Hepatocyte (in vitro differentiated cells): ENCODE measurements around the gene MKRN2OS. TPM values are rescaled to one million over a fixed set of nuclear protein-coding genes. Genes with fewer than 3 reads are reported as not detected.

ENCODE experiments used
- DNase-seq: peaks from one replicate; pipeline ENCODE4 v3.0.0-alpha.2; 2016; ENCODE audit warnings: low spot score
- H2AFZ ChIP-seq: fragments of 200-600 bp; sonication (generic); 2 replicates; pipeline ENCODE4 v1.6.0; 2016; ENCODE audit warnings: antibody characterized with exemption, mild to moderate bottlenecking
- H3K27ac ChIP-seq: fragments of 200-600 bp; sonication (generic); 2 replicates; pipeline ENCODE4 v1.5.1; 2016; ENCODE audit warnings: mild to moderate bottlenecking
- H3K27me3 ChIP-seq: fragments of 200-600 bp; sonication (generic); 2 replicates; pipeline ENCODE4 v1.6.1; 2016
- H3K36me3 ChIP-seq: fragments of 200-600 bp; sonication (generic); replicated peaks from 2 replicates; pipeline ENCODE4 v1.5.1; 2016; ENCODE audit warnings: low read depth; ENCODE audit not compliant: insufficient read depth
- H3K4me1 ChIP-seq: fragments of 200-600 bp; sonication (generic); 2 replicates; pipeline ENCODE4 v1.5.1; 2016; ENCODE audit warnings: mild to moderate bottlenecking, moderate library complexity; ENCODE audit not compliant: insufficient read depth
- H3K4me2 ChIP-seq: fragments of 200-600 bp; sonication (generic); 2 replicates; pipeline ENCODE4 v1.6.0; 2016
- H3K4me3 ChIP-seq: fragments of 200-600 bp; sonication (generic); 2 replicates; pipeline ENCODE4 v1.5.1; 2016; ENCODE audit warnings: mild to moderate bottlenecking
- H3K79me2 ChIP-seq: fragments of 200-600 bp; sonication (generic); 2 replicates; pipeline ENCODE4 v1.6.0; 2017; ENCODE audit warnings: mild to moderate bottlenecking
- H3K9me2 ChIP-seq: fragments of 200-600 bp; sonication (generic); replicated peaks from 2 replicates; pipeline ENCODE4 v1.6.0; 2017; ENCODE audit warnings: mild to moderate bottlenecking; ENCODE audit not compliant: insufficient read depth
- H3K9me3 ChIP-seq: fragments of 200-600 bp; sonication (generic); 2 replicates; pipeline ENCODE4 v1.5.1; 2016; ENCODE audit warnings: low read depth, mild to moderate bottlenecking
- H4K20me1 ChIP-seq: fragments of 200-600 bp; sonication (generic); 2 replicates; pipeline ENCODE4 v1.6.0; 2016; ENCODE audit warnings: mild to moderate bottlenecking; ENCODE audit not compliant: insufficient read depth, poor library complexity, severe bottlenecking
- EZH2 ChIP-seq: fragments of 200-600 bp; sonication (generic); IDR thresholded peaks from 2 replicates; pipeline ENCODE4 v1.6.1; 2016; ENCODE audit warnings: antibody characterized with exemption, mild to moderate bottlenecking, borderline replicate concordance
- EZH2phosphoT487 ChIP-seq: fragments of 200-600 bp; sonication (generic); IDR thresholded peaks from one replicate; pipeline ENCODE4 v1.6.1; 2018; ENCODE audit warnings: antibody characterized with exemption, mild to moderate bottlenecking, low read depth, moderate library complexity; ENCODE audit not compliant: unreplicated experiment, severe bottlenecking
- WGBS: methylation state at CpG from one replicate; pipeline ENCODE4 v1.1.6; 2016; ENCODE audit warnings: low lambda C conversion rate; ENCODE audit errors: missing lambda C conversion rate; 5-methylcytosine and 5-hydroxymethylcytosine counted together
- polyA plus RNA-seq: library from polyadenylated mRNA; unstranded; fragments of >200 nt; fragmentation: Nextera tagmentation; extraction: Ambion mirVana; gene quantifications from 2 replicates; pipeline ENCODE4 v1.2.1, GENCODE V29; 2016
- total RNA-seq: library from RNA; depleted of rRNA; stranded (reverse); fragments of >200 nt; gene quantifications from 2 replicates; pipeline ENCODE4 v1.2.3, GENCODE V29; 2014
- TF ChIP-seq, protein P1 (sequence below): fragments of 200-600 bp; sonication (generic); IDR thresholded peaks from 2 replicates; pipeline ENCODE4 v1.5.1; 2016; ENCODE audit warnings: antibody characterized with exemption, mild to moderate bottlenecking; ENCODE audit not compliant: poor library complexity

The MKRN2OS gene
- total and polyA plus RNA-seq, 2 experiments from 2014 or later: 3.0 to 3.3 TPM

DNA sequence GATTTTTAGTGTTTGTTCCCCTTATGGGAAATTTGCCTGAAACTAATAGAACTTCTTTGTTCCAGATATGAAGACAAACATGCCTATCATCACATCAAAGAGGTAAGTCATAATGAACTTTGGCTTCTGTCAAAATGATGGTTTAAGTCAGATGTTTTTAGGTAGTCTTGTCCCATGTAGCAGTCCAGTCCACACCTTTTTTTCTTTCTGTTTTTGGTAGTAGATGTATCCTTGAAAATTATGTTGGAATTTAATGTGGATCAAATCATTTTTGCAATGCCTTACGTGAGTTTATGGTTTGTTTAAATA lies 48.9 kb downstream of the MKRN2OS start:
- Histone ChIP-seq H3K4me2 (no peak overlapping the region), H3K79me2 (no peaks in the 10 kb centered on the region), H3K36me3 (no peaks in the 10 kb centered on the region), H4K20me1 (no peaks in the 10 kb centered on the region), H3K27ac (no peak overlapping the region), H2AFZ (no peak overlapping the region), H3K27me3 (no peaks in the 10 kb centered on the region), H3K4me1 (peaks cover 3% of the 10 kb centered on the region), H3K9me2 (no peaks in the 10 kb centered on the region), H3K9me3 (no peaks in the 10 kb centered on the region), H3K4me3 (no peak overlapping the region)
- 97% methylated on average over 1 of the region's 1 CpG for WGBS
- DNase-seq: no peak
- TF ChIP-seq, protein P1, sequence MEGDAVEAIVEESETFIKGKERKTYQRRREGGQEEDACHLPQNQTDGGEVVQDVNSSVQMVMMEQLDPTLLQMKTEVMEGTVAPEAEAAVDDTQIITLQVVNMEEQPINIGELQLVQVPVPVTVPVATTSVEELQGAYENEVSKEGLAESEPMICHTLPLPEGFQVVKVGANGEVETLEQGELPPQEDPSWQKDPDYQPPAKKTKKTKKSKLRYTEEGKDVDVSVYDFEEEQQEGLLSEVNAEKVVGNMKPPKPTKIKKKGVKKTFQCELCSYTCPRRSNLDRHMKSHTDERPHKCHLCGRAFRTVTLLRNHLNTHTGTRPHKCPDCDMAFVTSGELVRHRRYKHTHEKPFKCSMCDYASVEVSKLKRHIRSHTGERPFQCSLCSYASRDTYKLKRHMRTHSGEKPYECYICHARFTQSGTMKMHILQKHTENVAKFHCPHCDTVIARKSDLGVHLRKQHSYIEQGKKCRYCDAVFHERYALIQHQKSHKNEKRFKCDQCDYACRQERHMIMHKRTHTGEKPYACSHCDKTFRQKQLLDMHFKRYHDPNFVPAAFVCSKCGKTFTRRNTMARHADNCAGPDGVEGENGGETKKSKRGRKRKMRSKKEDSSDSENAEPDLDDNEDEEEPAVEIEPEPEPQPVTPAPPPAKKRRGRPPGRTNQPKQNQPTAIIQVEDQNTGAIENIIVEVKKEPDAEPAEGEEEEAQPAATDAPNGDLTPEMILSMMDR: no peak
- no peak for TF ChIP-seq EZH2phosphoT487
- TF ChIP-seq EZH2: no peak

DNA sequence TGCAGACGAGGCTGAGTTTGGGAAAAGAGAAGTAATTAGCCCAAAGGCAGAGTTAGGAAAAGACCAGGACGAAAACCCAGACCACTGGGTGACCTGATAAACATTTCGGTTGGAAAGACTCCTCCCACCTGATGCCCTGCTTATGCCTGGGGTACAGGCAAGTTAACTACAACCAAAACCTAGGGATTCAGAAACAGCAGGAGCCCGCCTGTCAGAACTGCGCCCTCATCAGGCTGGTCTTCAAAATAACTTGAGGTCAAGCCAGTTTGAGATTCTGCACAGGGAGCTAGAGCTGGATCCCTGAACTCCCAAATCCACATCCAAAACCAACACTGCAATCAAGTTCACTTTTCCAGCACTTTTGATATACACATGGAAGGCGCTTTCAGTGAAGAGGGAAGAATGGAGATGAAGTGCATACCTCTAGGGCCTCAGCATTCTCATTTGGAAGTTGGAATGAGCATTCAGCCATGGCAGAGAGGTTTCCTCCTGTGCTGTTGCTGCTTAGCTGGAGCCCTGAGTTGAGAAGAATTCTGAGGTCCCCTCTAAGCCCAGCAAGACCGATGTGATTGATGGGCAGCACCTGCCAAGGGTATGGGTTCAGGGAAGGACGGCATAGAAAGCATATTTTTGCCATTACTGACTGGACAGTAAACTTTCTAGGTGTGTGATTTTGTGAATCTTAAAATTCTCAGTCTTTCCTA lies 49.4 kb downstream of the MKRN2OS start:
- Histone ChIP-seq H3K4me1 (no peaks in the 10 kb centered on the region), H4K20me1 (no peaks in the 10 kb centered on the region), H3K79me2 (no peaks in the 10 kb centered on the region), H3K4me3 (no peak overlapping the region), H3K27me3 (no peaks in the 10 kb centered on the region), H3K36me3 (no peaks in the 10 kb centered on the region), H3K9me3 (no peaks in the 10 kb centered on the region), H3K27ac (no peak overlapping the region), H3K9me2 (no peaks in the 10 kb centered on the region), H2AFZ (no peak overlapping the region), H3K4me2 (no peak overlapping the region)
- no peak for DNase-seq
- TF ChIP-seq, protein P1: no peak
- TF ChIP-seq EZH2: no peak
- TF ChIP-seq EZH2phosphoT487: no peak
- WGBS: 90% methylated on average over 8 of the region's 8 CpGs

DNA sequence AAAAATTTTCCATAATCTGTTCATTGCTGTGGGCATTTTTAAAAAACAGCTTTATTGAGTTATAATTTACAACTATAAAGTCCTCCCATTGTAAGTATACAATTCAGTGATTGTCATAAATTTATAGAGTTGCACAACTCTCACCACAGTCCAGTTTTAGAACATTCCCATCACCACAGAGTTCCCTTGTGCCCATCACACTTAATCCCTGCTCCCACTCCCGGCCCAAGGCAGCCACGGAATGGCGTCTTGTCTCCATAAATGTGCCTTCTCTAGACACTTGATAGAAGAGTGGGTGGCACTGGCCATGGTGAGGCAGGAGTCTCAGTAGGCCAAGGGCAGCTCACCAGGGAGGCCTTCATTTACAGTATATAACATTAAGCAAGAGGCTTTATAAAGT lies 54.8 kb downstream of the MKRN2OS start:
- peaks cover 15% of the 10 kb centered on the region for H3K79me2 ChIP-seq

More for the DNA sequence above, 54.8 kb downstream of the MKRN2OS start:
- no peak for DNase-seq
- no peak overlapping the region for H3K4me2 ChIP-seq
- H3K9me3 ChIP-seq: no peaks in the 10 kb centered on the region
- no peak overlapping the region for H3K27ac ChIP-seq
- no peak overlapping the region for H2AFZ ChIP-seq
- H3K27me3 ChIP-seq: no peaks in the 10 kb centered on the region
- H3K4me1 ChIP-seq: no peaks in the 10 kb centered on the region
- no peak overlapping the region for H3K4me3 ChIP-seq
- no peaks in the 10 kb centered on the region for H4K20me1 ChIP-seq
- H3K9me2 ChIP-seq: no peaks in the 10 kb centered on the region
- TF ChIP-seq EZH2: no peak
- TF ChIP-seq, protein P1: no peak
- H3K36me3 ChIP-seq: no peaks in the 10 kb centered on the region
- 85% methylated on average over 3 of the region's 3 CpGs for WGBS
